ENCODE data around the gene NKAIN2.

Gene NKAIN2

DNA sequence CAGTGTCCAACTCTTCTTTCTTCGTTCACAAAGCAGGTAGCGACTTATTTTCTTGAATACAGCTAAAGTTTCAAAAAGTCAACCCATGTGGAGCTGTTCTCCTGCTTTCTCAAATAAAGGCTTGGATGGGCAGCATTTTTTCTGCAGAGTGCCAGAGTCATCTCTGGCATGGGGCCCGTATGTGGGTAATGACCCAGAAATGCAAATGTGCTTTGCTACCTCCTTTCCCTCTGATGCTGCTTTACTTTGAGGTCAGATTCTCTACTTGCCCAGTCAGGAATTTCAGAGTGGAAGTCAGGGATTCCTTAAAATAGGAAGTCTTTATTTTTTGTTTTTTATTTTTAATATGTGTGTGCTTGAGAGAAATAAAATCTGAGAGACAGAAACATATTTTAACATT lies 4.9 kb downstream of the NKAIN2 start:
- DNase-seq (ENCODE audit: low read depth in 2 of 2) = no peak

DNA sequence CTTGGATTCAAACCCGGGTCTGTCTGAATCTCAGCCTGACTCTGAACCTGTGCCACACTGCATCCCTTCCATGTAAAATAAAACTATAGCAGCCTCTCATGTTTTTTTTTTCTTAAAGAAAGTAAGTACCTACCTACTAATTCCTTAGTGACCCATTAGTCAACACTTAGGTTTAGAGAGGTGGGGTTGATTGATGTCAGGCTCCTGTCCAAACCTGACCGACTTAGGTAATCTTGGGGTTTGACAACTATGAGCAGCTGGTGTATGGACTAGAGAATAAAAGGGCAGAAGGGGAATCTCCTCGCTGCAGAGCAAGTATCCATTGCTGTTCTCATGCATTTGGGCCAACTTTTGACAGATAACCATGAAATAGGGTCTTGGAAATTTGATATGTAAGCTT lies 6.5 kb downstream of the NKAIN2 start:
- DNase-seq (ENCODE audit: low read depth in 2 of 2) = no peak

DNA sequence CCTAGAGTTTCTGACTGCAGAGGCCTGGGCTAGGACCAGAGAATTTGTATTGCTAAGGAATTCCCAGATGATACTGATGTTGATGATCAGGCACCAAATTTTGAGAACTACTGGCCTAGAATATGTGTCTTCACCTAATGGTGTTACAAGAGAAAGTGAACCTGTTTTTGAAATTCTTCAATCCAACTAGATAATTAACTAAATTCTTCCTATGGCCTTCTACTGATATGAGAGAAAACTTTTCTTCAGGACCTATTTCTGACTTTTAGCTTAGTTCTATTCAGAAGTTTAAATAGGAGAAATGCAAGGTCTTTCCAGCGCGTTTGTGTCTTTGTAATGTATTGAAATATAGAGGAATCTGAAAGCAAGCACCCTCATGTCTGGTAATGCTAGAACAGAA lies 7.3 kb downstream of the NKAIN2 start:
- DNase-seq (ENCODE audit: low read depth in 2 of 2) = no peak

DNA sequence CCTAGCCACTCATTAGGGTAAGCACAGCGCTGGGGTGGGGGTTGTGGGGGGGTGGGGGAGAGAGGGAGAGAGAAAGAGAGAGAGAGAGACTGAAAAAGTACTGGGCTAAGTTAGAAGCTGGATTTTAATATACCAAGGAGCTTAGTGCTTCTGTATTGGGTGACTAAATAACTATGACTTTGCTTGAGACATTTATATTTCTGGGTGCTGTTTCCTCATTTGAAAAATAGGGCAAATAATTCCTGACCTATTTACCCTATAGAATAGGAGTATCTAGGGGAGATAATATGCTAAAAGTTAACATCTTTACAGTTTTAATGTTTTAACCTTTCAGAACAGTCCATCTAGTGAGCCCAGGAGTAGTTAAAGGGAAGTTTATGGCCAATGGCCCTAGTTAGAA lies 7.7 kb downstream of the NKAIN2 start:
- DNase-seq (ENCODE audit: low read depth in 2 of 2) = no peak

DNA sequence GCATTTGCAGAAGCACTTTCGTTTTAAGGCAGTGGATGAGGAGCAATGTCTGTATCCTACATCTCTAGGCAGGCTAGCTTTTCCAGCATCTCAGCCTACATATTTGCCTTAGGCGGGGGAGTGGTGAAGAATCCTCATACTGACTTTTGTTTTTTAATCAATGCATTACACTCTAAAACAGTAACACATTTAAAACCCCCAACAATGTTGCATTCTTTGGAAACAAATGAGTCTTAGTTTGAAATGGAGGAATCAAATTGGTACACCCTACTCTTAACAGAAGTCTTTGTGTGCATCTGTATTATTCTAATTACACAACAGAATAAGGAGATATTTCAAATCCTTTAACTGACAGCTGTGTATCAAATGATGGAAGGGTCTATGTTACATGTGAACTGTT lies 9.0 kb downstream of the NKAIN2 start:
- no peak for DNase-seq (ENCODE audit: low read depth in 2 of 2)

DNA sequence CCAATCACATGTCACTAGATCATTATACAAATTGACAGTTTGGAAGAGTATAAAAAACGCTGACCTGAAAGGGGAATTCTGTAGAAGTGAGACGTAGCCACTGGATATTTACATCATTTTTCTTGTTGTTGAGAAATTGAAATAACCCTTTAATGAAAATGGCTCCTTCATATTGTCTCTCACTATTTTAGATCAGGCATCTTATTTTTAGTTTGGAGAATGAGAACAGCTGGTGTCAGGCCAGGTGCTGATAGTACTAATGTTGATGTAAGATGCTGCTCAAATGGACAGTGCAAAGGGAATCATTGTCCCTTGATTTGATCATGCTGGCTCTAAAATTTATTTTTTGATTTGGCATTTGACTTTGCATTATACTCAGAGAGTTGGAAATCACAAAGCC lies 17.4 kb downstream of the NKAIN2 start:
- DNase-seq (ENCODE audit: low read depth in 2 of 2) = no peak

DNA sequence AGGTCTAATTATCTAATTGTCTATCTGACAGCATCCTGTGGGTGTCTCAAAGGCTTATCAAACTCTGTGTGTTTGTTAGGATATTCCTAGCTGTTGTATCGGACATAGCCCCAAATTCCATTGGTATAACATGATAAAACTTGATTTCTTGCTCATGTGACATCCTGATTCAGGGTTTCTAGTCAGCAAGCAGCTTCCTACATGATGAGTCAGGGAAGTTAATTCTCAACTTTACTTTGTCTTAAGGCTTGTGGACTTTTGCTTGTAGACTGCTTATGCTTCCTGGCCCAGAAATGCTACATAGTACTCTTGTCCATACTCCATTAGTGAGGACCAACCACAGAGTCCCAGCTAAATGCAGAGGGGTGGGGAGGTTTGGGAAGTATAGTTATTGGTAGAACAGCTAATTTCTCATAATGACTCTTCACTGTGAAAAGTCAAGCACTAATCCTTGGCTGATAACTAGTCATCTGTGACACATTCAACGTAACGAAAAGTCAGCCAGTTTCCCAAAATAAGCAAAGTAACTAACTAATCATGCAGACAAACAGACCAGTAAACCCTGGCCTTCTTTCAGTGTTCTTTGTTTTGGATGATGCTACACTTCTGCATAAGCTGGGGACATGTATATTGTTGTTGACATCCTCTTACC lies 25.8 kb downstream of the NKAIN2 start:
- DNase-seq (ENCODE audit: low read depth in 2 of 2) = no peak

DNA sequence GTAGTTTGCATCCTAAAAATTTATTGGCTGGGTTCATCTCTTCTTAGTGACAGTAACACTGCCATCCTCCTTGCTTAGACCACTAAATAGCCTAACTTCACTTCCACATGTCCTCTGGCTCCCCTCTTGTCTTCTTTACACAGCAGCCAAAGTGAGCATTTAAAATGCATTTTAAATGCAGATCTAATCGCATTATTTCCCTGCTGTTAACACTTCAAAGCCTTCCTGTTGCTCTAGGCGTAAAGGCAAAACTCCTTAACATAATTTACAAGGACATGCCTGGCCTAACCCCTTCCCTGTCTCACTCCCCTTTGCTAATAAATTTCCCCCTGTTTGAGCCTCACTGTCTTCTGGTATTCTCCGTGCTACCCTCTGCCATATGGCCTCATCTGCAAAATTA lies 26.5 kb downstream of the NKAIN2 start:
- DNase-seq (ENCODE audit: low read depth in 2 of 2) = no peak

DNA sequence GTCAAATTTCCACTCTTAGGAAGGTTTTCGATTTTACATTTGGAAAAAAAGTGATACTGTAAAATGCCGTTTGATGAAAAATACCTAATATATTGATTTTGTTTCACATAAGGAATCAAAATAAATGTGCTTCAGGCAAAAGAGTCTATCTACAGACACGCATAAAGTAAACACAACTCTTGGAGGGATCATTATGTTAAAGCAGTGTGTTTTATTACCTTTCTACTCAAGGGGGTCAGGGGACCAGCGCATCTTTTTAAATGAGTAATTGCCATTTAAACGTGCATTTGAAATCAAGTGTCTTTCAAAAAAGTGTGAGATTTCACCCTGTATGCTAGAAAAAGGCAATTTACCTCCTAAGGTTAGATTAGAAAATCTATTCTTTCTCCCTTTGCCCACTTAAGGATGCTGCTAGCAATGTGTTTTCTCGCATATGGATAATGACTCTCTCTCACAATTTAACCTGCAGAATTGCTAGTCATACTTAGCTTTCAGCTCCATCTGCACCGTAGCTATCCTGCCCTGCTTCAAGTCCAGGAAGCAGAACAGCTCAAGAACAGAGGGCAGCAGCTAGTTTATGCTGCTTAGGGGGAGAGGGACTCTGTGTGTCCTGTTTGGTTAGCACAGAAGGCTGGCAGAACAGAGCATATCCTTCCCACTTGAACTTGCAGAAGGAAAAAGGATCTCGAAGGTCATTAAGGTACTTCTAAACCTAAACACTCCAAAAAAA lies 35.0 kb downstream of the NKAIN2 start:
- no peak for DNase-seq (ENCODE audit: low read depth in 2 of 2)

DNA sequence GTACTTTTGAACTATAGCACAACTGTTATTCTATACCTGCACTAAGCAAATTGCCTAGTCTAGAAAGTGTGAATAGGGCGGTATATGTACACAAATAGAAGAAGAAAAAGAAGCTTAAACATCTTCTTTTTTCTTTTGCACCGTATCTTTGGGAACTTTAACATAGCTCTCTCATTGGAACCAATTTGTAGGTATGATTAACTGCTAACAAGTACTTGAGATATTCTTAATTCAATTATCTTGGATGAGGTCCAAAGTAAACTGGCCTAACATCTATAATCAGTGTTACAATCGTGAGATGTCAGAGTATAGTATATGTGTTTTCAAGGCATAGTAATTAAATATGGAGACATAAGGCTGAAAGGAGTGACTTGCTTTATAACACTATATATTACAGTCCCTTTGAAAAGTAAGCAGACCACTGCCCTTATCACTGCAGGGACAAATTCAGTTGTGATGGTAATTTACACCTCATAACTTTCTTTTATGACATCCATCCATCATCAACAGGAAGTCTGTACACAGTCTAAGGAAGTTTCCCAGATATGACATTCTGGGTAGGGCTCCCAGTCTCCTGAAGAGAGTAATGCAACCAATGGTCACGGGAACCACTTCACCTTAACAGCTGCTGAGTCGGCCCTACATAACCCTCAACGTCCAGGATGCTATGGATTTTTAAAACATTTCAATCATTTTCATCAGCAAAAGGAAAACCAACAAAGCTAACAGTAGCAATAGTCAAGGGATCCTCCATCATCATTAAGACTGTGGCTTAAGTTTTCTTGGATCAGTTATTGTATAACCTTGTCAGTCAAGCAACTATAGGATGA lies 37.6 kb downstream of the NKAIN2 start:
- no peak for DNase-seq (ENCODE audit: low read depth in 2 of 2)

DNA sequence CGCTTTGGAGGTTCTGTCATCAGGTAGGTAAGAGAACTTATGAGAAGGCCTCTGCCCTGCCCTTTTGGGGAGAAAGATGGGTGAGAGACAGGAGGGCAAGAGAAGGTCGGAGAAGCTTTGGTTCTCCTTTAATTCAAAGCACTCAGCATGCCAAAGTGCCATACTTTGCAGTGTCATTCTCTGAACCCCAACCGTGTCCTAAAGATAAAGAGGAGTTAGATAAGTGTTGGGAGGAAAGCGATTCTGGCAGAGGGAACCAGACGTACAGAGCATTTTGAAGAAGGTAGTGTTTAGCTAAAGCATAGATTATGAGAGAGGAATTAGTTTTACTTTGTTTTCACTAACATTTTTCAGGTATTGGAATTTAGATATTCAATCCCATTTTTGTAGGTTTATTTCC lies 40.3 kb downstream of the NKAIN2 start:
- no peak for DNase-seq (ENCODE audit: low read depth in 2 of 2)

DNA sequence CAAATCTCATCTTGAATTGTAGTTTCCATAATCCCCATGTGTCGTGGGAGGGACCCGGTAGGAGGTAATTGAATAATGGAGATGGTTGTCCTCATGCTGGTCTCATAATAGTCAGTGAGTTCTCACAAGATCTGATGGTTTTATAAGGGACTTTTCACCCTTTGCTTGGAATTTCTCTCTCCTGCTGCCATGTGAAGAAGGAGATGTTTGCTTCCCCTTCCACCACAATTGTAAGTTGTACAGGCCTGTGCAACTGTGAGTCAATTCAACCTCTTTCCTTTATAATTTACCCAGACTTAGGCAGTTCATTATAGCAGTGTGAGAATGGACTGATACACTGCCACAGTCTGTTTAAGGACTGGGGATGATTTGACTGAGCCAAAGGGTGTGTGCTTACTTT lies 44.7 kb downstream of the NKAIN2 start:
- no peak for DNase-seq (ENCODE audit: low read depth in 2 of 2)

DNA sequence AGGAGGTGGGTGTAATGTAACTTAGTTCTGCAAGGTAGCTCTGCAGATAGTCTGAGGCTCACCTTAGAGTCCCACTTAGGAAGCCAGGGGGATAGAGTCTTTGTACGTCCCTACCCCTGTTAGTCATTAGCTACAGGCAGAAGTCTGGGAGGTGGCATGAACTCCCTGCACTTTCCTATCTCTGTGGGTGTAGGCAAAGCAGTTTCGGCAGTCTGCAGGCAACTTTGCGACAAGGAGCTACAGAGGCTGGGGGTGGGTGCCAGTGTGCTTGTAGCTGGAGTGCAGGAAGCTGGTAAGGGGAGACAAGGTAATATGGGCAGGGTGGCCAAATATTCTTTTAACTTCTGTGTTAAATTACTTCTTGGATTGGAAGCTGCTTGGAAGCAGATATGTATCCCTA lies 45.7 kb downstream of the NKAIN2 start:
- no peak for DNase-seq (ENCODE audit: low read depth in 2 of 2)

DNA sequence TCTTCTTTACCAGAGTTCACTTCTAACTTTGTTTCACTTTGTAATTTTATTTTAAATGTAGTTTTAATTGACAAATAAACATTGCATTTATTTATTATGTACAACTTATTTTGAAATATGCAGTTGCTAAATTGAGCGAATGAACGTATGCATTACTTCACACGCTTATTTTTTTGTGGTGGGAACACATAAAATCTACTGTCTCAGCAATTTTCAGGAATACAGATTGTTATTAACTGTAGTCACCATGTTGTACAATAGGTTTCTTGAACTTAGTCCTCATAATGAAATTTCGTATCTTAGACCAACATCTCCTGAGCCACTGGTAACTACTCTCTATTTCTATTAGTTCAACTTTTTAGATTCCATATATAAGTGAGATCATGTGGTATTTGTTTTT lies 46.9 kb downstream of the NKAIN2 start:
- no peak for DNase-seq (ENCODE audit: low read depth in 2 of 2)

DNA sequence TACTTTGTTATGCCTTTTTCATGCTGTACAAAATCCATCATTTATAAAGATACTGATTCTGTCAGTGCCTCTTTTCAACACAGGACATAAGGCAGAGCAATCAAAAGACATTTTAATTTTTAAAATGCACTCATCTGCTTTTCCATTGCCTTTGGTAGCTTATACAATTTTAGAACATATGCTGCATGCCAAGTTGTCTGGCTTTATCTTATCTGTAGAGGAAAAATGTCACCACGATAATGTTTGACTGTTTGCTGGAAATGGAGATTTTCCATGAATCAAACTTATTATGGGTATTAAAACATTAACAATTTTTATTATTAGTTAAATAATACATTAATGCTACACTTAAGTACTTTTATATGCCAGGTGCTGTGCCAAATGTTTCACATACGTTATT lies 50.5 kb downstream of the NKAIN2 start:
- DNase-seq (ENCODE audit: low read depth in 2 of 2) = no peak

DNA sequence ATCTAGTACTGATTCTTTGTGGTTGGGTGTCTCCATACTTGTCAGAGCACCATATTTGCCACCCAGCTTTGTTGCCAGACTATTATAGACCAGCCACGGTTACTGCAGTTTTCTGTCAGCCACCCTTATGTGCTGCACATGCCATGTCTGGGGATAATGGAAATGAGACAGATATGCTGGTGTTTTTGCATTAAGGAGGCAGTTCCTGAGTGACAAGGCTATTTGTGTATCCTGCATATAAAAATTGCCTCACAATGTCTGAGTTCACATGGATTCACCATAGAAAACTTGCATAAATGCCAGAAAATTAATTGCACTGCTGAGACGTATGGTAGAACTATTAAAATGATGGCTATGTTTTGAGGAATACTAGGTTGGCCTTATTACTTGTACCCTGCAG lies 51.8 kb downstream of the NKAIN2 start:
- no peak for DNase-seq (ENCODE audit: low read depth in 2 of 2)

DNA sequence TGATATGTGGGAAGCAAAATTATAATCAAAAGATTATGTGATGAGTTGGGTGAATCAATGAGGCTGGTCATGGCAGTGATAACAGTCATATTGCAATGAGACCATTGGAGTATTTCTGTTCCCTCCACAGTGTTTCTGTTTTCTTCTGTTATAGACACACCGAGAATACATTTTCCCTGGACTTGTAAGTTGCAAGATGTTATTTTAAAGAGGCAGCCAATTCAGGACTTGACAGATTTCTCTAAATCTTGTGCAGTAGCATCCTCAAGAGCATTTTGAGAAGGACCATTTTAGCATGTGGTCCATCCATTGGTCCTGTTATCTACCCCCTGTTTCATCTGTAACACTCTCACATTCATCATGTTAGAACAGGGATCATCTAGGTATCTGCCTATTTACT lies 55.6 kb downstream of the NKAIN2 start:
- no peak for DNase-seq (ENCODE audit: low read depth in 2 of 2)

DNA sequence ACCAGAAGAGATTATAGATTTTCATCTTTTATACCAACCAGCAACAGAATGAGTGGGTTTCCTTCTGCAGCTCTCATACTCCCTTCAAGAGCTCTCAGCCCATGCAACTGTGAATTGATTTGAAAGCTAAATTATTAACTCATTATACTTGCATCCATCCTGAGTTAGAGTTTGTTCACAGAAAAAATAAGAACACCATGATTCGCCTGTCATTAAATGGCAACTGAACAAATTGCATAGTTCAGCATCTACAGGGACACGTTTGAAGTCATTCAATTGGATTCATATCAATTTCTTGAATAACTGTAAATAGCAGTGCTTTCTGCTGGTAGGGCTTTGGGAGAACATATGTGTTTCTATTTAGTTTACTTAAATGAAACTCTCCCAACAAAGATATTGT lies 65.7 kb downstream of the NKAIN2 start:
- DNase-seq (ENCODE audit: low read depth in 2 of 2) = no peak

DNA sequence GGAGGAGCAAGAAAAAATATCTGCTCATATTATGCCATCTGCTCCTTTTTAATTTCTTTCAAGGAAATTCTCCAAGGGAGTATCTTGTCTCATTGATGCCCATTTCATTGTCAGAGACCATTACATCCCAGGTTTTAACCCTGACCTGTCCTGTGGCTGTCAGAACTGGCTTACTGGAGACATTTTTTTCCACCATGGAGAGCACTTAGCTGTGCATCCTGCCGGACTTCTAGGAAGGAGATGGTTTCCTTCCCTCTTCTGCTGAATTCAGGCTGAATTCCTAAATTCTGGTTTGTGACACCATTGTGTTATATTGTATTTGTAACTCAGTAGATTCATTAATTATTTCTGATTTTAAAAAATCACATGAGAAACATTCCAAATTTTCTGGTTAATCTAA lies 70.3 kb downstream of the NKAIN2 start:
- DNase-seq (ENCODE audit: low read depth in 2 of 2) = no peak

DNA sequence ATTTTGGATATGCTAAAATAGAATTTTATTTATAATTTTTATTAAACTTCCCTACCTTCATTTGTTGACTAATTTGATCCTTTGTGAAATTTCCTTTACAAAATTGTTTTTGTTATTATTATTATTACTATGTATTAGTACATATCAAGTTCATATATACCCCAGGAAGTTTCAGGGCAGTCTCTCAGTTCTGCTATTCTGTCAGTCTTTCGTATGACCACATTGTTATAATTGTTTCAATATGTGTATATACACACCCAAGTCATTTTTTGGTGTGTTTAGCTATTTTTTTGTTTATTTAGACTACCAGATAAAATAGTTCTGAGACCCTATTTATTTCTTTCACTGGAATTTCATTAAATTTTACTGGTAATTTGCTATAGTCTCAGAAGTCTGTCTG lies 72.1 kb downstream of the NKAIN2 start:
- DNase-seq (ENCODE audit: low read depth in 2 of 2) = no peak

DNA sequence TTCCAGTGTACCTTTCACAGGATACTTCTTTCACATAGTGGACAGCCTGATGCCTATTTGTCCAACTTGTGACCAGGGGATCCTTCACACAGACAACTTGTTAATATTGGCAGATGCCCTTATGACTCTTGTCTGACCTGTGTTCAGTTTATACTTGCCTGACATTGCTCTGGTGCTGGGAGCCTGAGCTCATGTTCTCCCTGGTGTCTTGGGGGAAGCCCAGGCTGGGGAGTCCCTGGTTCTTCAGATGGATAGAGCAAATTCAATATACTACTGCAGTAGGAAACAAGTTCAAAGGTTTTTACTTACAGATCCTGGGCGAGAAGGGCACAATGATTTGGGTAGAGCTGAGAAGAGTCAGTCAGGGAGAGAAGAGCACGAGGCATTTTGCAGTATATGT lies 76.1 kb downstream of the NKAIN2 start:
- DNase-seq (ENCODE audit: low read depth in 2 of 2) = no peak

DNA sequence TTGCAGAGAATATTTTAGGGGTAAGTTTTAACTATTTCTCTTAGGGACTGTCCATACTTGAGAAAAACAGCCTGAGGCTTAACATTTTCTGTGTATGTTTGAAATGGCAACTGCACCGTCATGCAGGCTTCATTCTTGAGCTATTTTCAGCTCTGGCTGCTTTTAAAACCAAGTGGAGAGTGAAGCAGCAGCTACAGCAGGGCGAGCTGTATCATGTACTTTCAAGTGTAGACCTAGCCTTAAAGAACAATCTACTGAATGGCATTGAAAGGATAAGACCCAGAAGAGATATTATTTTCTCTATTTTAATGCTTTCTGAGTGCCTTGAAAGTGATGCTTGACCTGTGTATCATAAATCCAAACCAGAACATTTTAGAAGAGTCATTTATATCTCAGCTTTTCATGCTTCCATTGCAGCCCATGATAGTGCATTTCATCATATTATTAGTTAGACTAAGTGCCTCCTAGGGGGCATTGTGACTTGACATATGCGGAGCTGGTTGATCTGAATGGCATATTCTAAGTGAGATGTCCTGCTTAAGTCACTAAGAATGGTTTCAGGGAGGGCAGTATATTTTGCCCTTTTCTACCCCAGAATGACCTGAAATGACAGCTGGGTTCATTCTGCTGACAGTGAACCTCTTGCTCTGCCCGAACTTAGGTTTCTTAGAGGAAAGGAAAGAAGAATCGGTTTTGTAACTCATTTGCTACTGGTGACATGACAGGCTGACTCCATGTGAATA lies 85.3 kb downstream of the NKAIN2 start:
- DNase-seq (ENCODE audit: low read depth in 2 of 2) = no peak

Measured in stimulated activated CD8-positive, alpha-beta memory T cell treated with anti-CD3 and anti-CD28 coated beads, Interleukin-7, amount 100 ng/mL, for 1 hour (primary cell).